Activated CD4-positive, alpha-beta memory T cell treated with anti-CD3 and anti-CD28 coated beads, Interleukin-2, amount 10 ng/mL, durations not matched to agents 7 days and 5 days (primary cell): ENCODE measurements around the gene SPTBN1. TPM values are rescaled to one million over a fixed set of nuclear protein-coding genes. Genes with fewer than 3 reads are reported as not detected.

Source experiments
- CTCF ChIA-PET: fragments of 350-600 bp; sonication (Branson Sonifier 250); formaldehyde crosslinking; loops from one replicate; lab custom pipeline; 2021; ENCODE audit warnings: antibody characterized with exemption, inconsistent platforms; lab: Charles Lee
- POLR2A ChIA-PET: fragments of 350-600 bp; sonication (Branson Sonifier 250); formaldehyde crosslinking; loops from one replicate; lab custom pipeline; 2021; ENCODE audit warnings: antibody characterized with exemption; lab: Charles Lee
- DNase-seq: peaks from one replicate; pipeline ENCODE4 v3.0.0-alpha.2; 2020
- H3K27ac Mint-ChIP-seq: one replicate; pipeline ENCODE4 v1.8.0; 2021; ENCODE audit warnings: mild to moderate bottlenecking, mixed read lengths
- H3K27me3 Mint-ChIP-seq: one replicate; pipeline ENCODE4 v1.8.0; 2021; ENCODE audit warnings: mixed read lengths
- H3K36me3 Mint-ChIP-seq: one replicate; pipeline ENCODE4 v1.8.0; 2021; ENCODE audit warnings: low read depth, mixed read lengths
- H3K4me1 Mint-ChIP-seq: one replicate; pipeline ENCODE4 v1.8.0; 2021; ENCODE audit warnings: mixed read lengths
- H3K4me3 Mint-ChIP-seq: one replicate; pipeline ENCODE4 v1.8.0; 2021; ENCODE audit warnings: mild to moderate bottlenecking, mixed read lengths
- H3K9me3 Mint-ChIP-seq: one replicate; pipeline ENCODE4 v1.8.0; 2021; ENCODE audit warnings: mixed read lengths
- total RNA-seq, 2 experiments: library from RNA; stranded (reverse); gene quantifications; one replicate each; pipeline ENCODE4 v1.2.3, GENCODE V29; 2021

The SPTBN1 gene
- total RNA-seq, 2 experiments from 2014 or later: 112 TPM

GRCh38 chr2:54646170-54646927 is 190.2 kb downstream of the SPTBN1 start:
- Mint-ChIP-seq H3K9me3 (no peaks in the 10 kb centered on the region), H3K36me3 (peaks cover 91% of the 10 kb centered on the region), H3K4me1 (peaks cover 2% of the 10 kb centered on the region), H3K27me3 (no peaks in the 10 kb centered on the region), H3K27ac (no peak overlapping the region), H3K4me3 (no peak overlapping the region)
- POLR2A ChIA-PET: interaction anchor here (1.0 to 1.4 kb wide), 3 partner anchors 13 to 31 kb away, joined by 3 to 5 read pairs (median 4); no protein-coding TSS in a partner anchor
- no peak for DNase-seq
- CTCF ChIA-PET: interaction anchor here (0.6 kb wide), 1 partner anchor 59 kb away, joined by 3 read pairs; no protein-coding TSS in a partner anchor

GRCh38 chr2:54648256-54648655 is 192.1 kb downstream of the SPTBN1 start:
- POLR2A ChIA-PET: no interaction called here
- DNase-seq: no peak
- CTCF ChIA-PET: no interaction called here
- Mint-ChIP-seq H3K4me1 (peaks cover 15% of the 10 kb centered on the region), H3K36me3 (peaks cover 92% of the 10 kb centered on the region), H3K27ac (no peak overlapping the region), H3K4me3 (no peak overlapping the region), H3K27me3 (no peaks in the 10 kb centered on the region), H3K9me3 (no peaks in the 10 kb centered on the region)

GRCh38 chr2:54649191-54649590 is 193.1 kb downstream of the SPTBN1 start:
- no peak for DNase-seq
- CTCF ChIA-PET: interaction anchor here (0.7 kb wide), 1 partner anchor 54 kb away, joined by 3 read pairs; no protein-coding TSS in a partner anchor
- H3K27me3 Mint-ChIP-seq: no peaks in the 10 kb centered on the region
- H3K36me3 Mint-ChIP-seq: peaks cover 95% of the 10 kb centered on the region
- no peaks in the 10 kb centered on the region for H3K9me3 Mint-ChIP-seq
- H3K4me1 Mint-ChIP-seq: peaks cover 12% of the 10 kb centered on the region
- H3K4me3 Mint-ChIP-seq: no peak overlapping the region
- H3K27ac Mint-ChIP-seq: peak overlapping the region; percentile 37
- POLR2A ChIA-PET: no interaction called here

- CTCF ChIA-PET: interaction anchor here (0.7 kb wide), 1 partner anchor 54 kb away, joined by 3 read pairs; no protein-coding TSS in a partner anchor
- DNase-seq: no peak
- H3K27ac Mint-ChIP-seq: no peak overlapping the region
- H3K27me3 Mint-ChIP-seq: no peaks in the 10 kb centered on the region
- H3K9me3 Mint-ChIP-seq: no peaks in the 10 kb centered on the region
- H3K4me3 Mint-ChIP-seq: no peak overlapping the region
- peaks cover 12% of the 10 kb centered on the region for H3K4me1 Mint-ChIP-seq
- peaks cover 94% of the 10 kb centered on the region for H3K36me3 Mint-ChIP-seq
- POLR2A ChIA-PET: no interaction called here
Observed at GRCh38 chr2:54649633-54650032, 193.5 kb downstream of the SPTBN1 start.

GRCh38 chr2:54650612-54651011 is 194.5 kb downstream of the SPTBN1 start:
- DNase-seq: no peak
- H3K4me3 Mint-ChIP-seq: no peak overlapping the region
- POLR2A ChIA-PET: no interaction called here
- H3K27ac Mint-ChIP-seq: no peak overlapping the region
- H3K9me3 Mint-ChIP-seq: no peaks in the 10 kb centered on the region
- H3K36me3 Mint-ChIP-seq: peaks cover 95% of the 10 kb centered on the region
- H3K4me1 Mint-ChIP-seq: peaks cover 12% of the 10 kb centered on the region
- no peaks in the 10 kb centered on the region for H3K27me3 Mint-ChIP-seq
- CTCF ChIA-PET: interaction anchor here (1.0 to 2.2 kb wide), 3 partner anchors 15 to 127 kb away, joined by 3 to 6 read pairs (median 5); no protein-coding TSS in a partner anchor

- H3K27me3 Mint-ChIP-seq: no peaks in the 10 kb centered on the region
- H3K36me3 Mint-ChIP-seq: peaks cover 94% of the 10 kb centered on the region
- H3K9me3 Mint-ChIP-seq: no peaks in the 10 kb centered on the region
- no peak overlapping the region for H3K27ac Mint-ChIP-seq
- peaks cover 12% of the 10 kb centered on the region for H3K4me1 Mint-ChIP-seq
- CTCF ChIA-PET: interaction anchor here (1.0 to 2.2 kb wide), 3 partner anchors 15 to 128 kb away, joined by 3 to 6 read pairs (median 5); no protein-coding TSS in a partner anchor
- DNase-seq: no peak
- POLR2A ChIA-PET: no interaction called here
- H3K4me3 Mint-ChIP-seq: no peak overlapping the region
Observed at GRCh38 chr2:54651291-54651690, 195.2 kb downstream of the SPTBN1 start.

GRCh38 chr2:54652540-54652939 is 196.4 kb downstream of the SPTBN1 start:
- no peaks in the 10 kb centered on the region for H3K27me3 Mint-ChIP-seq
- peaks cover 19% of the 10 kb centered on the region for H3K4me1 Mint-ChIP-seq
- H3K36me3 Mint-ChIP-seq: peaks cover 92% of the 10 kb centered on the region
- no peak overlapping the region for H3K27ac Mint-ChIP-seq
- H3K9me3 Mint-ChIP-seq: no peaks in the 10 kb centered on the region
- no peak for DNase-seq
- CTCF ChIA-PET: interaction anchor here (1.2 to 2.2 kb wide), 2 partner anchors 14 to 129 kb away, joined by 4 to 6 read pairs; no protein-coding TSS in a partner anchor
- H3K4me3 Mint-ChIP-seq: no peak overlapping the region
- POLR2A ChIA-PET: interaction anchor here (0.8 to 1.2 kb wide), 3 partner anchors 78 to 94 kb away, joined by 3 to 5 read pairs (median 3); no protein-coding TSS in a partner anchor

- CTCF ChIA-PET: interaction anchor here (1.8 kb wide), 1 partner anchor 51 kb away, joined by 6 read pairs; no protein-coding TSS in a partner anchor
- H3K4me3 Mint-ChIP-seq: no peak overlapping the region
- H3K36me3 Mint-ChIP-seq: peaks cover 93% of the 10 kb centered on the region
- no peak for DNase-seq
- H3K27me3 Mint-ChIP-seq: no peaks in the 10 kb centered on the region
- H3K4me1 Mint-ChIP-seq: peaks cover 31% of the 10 kb centered on the region
- no peak overlapping the region for H3K27ac Mint-ChIP-seq
- POLR2A ChIA-PET: no interaction called here
- no peaks in the 10 kb centered on the region for H3K9me3 Mint-ChIP-seq
Observed at GRCh38 chr2:54653572-54654204, 197.6 kb downstream of the SPTBN1 start.

GRCh38 chr2:54655046-54655809 is 199.1 kb downstream of the SPTBN1 start:
- POLR2A ChIA-PET: no interaction called here
- no peaks in the 10 kb centered on the region for H3K9me3 Mint-ChIP-seq
- H3K27ac Mint-ChIP-seq: no peak overlapping the region
- H3K4me1 Mint-ChIP-seq: peaks cover 34% of the 10 kb centered on the region
- no peak overlapping the region for H3K4me3 Mint-ChIP-seq
- CTCF ChIA-PET: interaction anchor here (1.8 to 1.9 kb wide), 2 partner anchors 11 to 49 kb away, joined by 6 to 11 read pairs; no protein-coding TSS in a partner anchor
- H3K36me3 Mint-ChIP-seq: peaks cover 93% of the 10 kb centered on the region
- DNase-seq: no peak
- H3K27me3 Mint-ChIP-seq: no peaks in the 10 kb centered on the region

- peaks cover 32% of the 10 kb centered on the region for H3K4me1 Mint-ChIP-seq
- DNase-seq: no peak
- H3K4me3 Mint-ChIP-seq: no peak overlapping the region
- no peak overlapping the region for H3K27ac Mint-ChIP-seq
- peaks cover 94% of the 10 kb centered on the region for H3K36me3 Mint-ChIP-seq
- CTCF ChIA-PET: interaction anchor here (1.2 to 3.3 kb wide), 5 partner anchors 9 to 98 kb away, joined by 4 to 24 read pairs (median 6); no protein-coding TSS in a partner anchor
- POLR2A ChIA-PET: interaction anchor here (1.2 kb wide), 2 partner anchors 85 to 97 kb away, joined by 3 read pairs; no protein-coding TSS in a partner anchor
- no peaks in the 10 kb centered on the region for H3K27me3 Mint-ChIP-seq
- no peaks in the 10 kb centered on the region for H3K9me3 Mint-ChIP-seq
Observed at GRCh38 chr2:54656863-54657262, 200.7 kb downstream of the SPTBN1 start.

GRCh38 chr2:54657664-54658083 is 201.5 kb downstream of the SPTBN1 start:
- ChIA-PET POLR2A (interaction anchor here (1.2 to 1.9 kb wide), 4 partner anchors 19 to 99 kb away, joined by 3 to 5 read pairs (median 4); no protein-coding TSS in a partner anchor), CTCF (interaction anchor here (0.7 to 3.3 kb wide), 16 partner anchors 16 to 356 kb away, joined by 3 to 24 read pairs (median 4); no protein-coding TSS in a partner anchor)
- Mint-ChIP-seq H3K27me3 (no peaks in the 10 kb centered on the region), H3K27ac (peak overlapping the region; percentile 30), H3K4me1 (peaks cover 25% of the 10 kb centered on the region), H3K9me3 (no peaks in the 10 kb centered on the region), H3K36me3 (peaks cover 94% of the 10 kb centered on the region), H3K4me3 (no peak overlapping the region)
- peak; percentile 46 for DNase-seq

GRCh38 chr2:54658564-54659071 is 202.5 kb downstream of the SPTBN1 start:
- H3K4me3 Mint-ChIP-seq: no peak overlapping the region
- CTCF ChIA-PET: interaction anchor here (0.7 to 3.3 kb wide), 17 partner anchors 8 to 355 kb away, joined by 3 to 24 read pairs (median 4); no protein-coding TSS in a partner anchor
- H3K27ac Mint-ChIP-seq: peak overlapping the region; percentile 47

More at GRCh38 chr2:54658564-54659071, 202.5 kb downstream of the SPTBN1 start:
- Mint-ChIP-seq H3K36me3 (peaks cover 92% of the 10 kb centered on the region), H3K27me3 (no peaks in the 10 kb centered on the region), H3K4me1 (peaks cover 21% of the 10 kb centered on the region), H3K9me3 (no peaks in the 10 kb centered on the region)
- DNase-seq: peak; percentile 41
- POLR2A ChIA-PET: interaction anchor here (0.7 to 1.9 kb wide), 5 partner anchors 18 to 100 kb away, joined by 3 to 5 read pairs (median 4); no protein-coding TSS in a partner anchor
